CD8-positive, alpha-beta memory T cell (primary cell): ENCODE measurements around the gene MIEF1. TPM values are rescaled to one million over a fixed set of nuclear protein-coding genes. Genes with fewer than 3 reads are reported as not detected.

Experiments used
- CTCF ChIA-PET: fragments of 350-600 bp; sonication (Branson Sonifier 250); formaldehyde crosslinking; loops from one replicate; lab custom pipeline; 2021; ENCODE audit warnings: antibody characterized with exemption; lab: Charles Lee
- POLR2A ChIA-PET: fragments of 350-600 bp; sonication (Branson Sonifier 250); formaldehyde crosslinking; loops from one replicate; lab custom pipeline; 2021; ENCODE audit warnings: antibody characterized with exemption; lab: Charles Lee
- DNase-seq, 5 donors: peaks; one replicate each; pipeline versions ENCODE4 v3.0.0 to v3.0.0-alpha.2; 2020 to 2022; ENCODE audit warnings: mixed read lengths in 1 of 5
- H3K27ac ChIP-seq: one replicate; pipeline ENCODE4 v1.7.0; 2013; ENCODE audit warnings: low read depth, mild to moderate bottlenecking, low read length, moderate library complexity
- H3K27me3 ChIP-seq: 2 replicates; pipeline ENCODE4 v1.7.0; 2013; ENCODE audit warnings: low read length, mild to moderate bottlenecking; ENCODE audit not compliant: insufficient read depth, poor library complexity, severe bottlenecking
- H3K36me3 ChIP-seq: 2 replicates; pipeline ENCODE4 v1.7.0; 2013; ENCODE audit warnings: mild to moderate bottlenecking, low read length, moderate library complexity; ENCODE audit not compliant: insufficient read depth
- H3K4me1 ChIP-seq: 2 replicates; pipeline ENCODE4 v1.7.0; 2013; ENCODE audit warnings: mild to moderate bottlenecking, low read length, moderate library complexity; ENCODE audit not compliant: insufficient read depth
- H3K4me3 ChIP-seq: 2 replicates; pipeline ENCODE4 v1.7.0; 2013; ENCODE audit warnings: mild to moderate bottlenecking, low read length
- H3K9me3 ChIP-seq: 2 replicates; pipeline ENCODE4 v1.7.0; 2013; ENCODE audit warnings: mild to moderate bottlenecking, low read length
- H3K27ac Mint-ChIP-seq, 8 donors: one replicate each; pipeline ENCODE4 v1.8.0; 2020 to 2021; ENCODE audit warnings: mixed read lengths in 8 of 8, mild to moderate bottlenecking in 6 of 8, inconsistent platforms in 3 of 8, moderate library complexity in 3 of 8
- H3K27me3 Mint-ChIP-seq, 2 donors: one replicate each; pipeline ENCODE4 v1.8.0; 2020 to 2021; ENCODE audit warnings: mixed read lengths in 2 of 2, mild to moderate bottlenecking in 1 of 2, moderate library complexity in 1 of 2
- H3K36me3 Mint-ChIP-seq, 3 donors: one replicate each; pipeline ENCODE4 v1.8.0; 2020 to 2021; ENCODE audit warnings: mixed read lengths in 3 of 3, inconsistent platforms in 1 of 3, mild to moderate bottlenecking in 1 of 3
- H3K4me1 Mint-ChIP-seq, 3 donors: one replicate each; pipeline ENCODE4 v1.8.0; 2020 to 2021; ENCODE audit warnings: mixed read lengths in 3 of 3, inconsistent platforms in 1 of 3, mild to moderate bottlenecking in 1 of 3
- H3K4me3 Mint-ChIP-seq, 7 donors: one replicate each; pipeline ENCODE4 v1.8.0; 2020 to 2021; ENCODE audit warnings: mixed read lengths in 7 of 7, mild to moderate bottlenecking in 6 of 7, moderate library complexity in 4 of 7, inconsistent platforms in 2 of 7
- H3K9me3 Mint-ChIP-seq, 5 donors: one replicate each; pipeline ENCODE4 v1.8.0; 2020 to 2022; ENCODE audit warnings: mixed read lengths in 5 of 5, mild to moderate bottlenecking in 3 of 5, moderate library complexity in 2 of 5, inconsistent platforms in 1 of 5
- polyA plus RNA-seq: library from polyadenylated mRNA; unstranded; fragments of 300-500 nt; fragmentation: Illumina TruSeq; gene quantifications from one replicate; pipeline ENCODE4 v1.2.3, GENCODE V29; 2021
- total RNA-seq, 2 experiments: library from RNA; stranded (reverse); gene quantifications; one replicate each; pipeline ENCODE4 v1.2.3, GENCODE V29; 2021

The MIEF1 gene
- total and polyA plus RNA-seq, 3 experiments from 2014 or later, result 29.4 to 60.9 (median 59.9) TPM

DNA sequence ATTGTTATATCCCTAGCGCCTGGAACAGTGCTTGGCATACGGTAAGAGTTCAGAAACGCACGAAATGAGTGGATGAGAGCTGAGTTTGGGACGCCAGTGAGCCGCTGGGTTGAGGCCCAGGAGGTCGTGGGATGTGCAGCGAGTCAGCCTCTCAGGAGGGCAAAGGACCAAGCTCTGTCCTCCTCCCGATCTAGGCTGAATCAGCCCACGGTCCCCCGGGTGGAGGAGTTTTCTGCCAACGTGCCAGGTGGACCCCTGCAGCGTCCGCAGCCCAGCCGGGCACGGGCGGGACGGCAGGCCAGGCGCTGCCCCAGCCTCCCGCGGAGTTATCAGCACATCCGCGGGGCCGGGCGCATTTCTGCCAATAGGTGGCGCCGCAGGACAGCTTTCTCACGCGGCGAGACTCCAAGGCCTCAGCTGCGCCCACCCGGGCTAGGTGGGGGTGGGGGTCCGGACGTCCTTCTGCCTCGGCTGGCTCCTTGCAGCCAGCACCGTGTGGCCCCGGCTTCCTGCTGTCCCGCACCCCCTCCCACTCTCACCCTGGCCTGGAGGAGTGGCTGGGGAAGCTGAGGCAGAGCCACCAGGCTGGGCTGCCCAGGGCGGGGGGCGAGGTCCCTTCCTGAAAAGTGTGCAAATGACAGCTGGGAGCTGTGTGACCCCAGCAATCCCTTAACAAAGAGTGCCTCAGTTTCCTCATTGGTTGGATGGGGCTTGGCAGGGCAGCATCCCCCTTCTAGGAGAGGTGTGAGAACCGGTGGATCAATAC, 32.7 kb downstream of the MIEF1 start:
- no peaks in the 10 kb centered on the region for H3K9me3 Mint-ChIP-seq
- H3K27ac Mint-ChIP-seq, result no peak overlapping the region
- ChIA-PET POLR2A (interaction anchor here (1.0 to 1.2 kb wide), 3 partner anchors 15 to 510 kb away, joined by 3 to 5 read pairs (median 4); partner anchors contain the start of genes ATF4 and RPL3), CTCF (interaction anchor here (0.5 to 5.0 kb wide), 52 partner anchors 8 to 1213 kb away, joined by 3 to 60 read pairs (median 3); partner anchors contain the start of genes MIEF1 and MRTFA)
- H3K4me3 Mint-ChIP-seq, result peak overlapping the region in 1 of 7 donors; percentile 69
- Histone ChIP-seq H3K4me3 (no peak overlapping the region), H3K4me1 (peaks cover 34% of the 10 kb centered on the region), H3K36me3 (peaks cover 12% of the 10 kb centered on the region), H3K9me3 (no peaks in the 10 kb centered on the region), H3K27me3 (no peaks in the 10 kb centered on the region), H3K27ac (no peak overlapping the region)
- peaks cover 27 to 40% (median 39%) of the 10 kb centered on the region in 3 donors for H3K4me1 Mint-ChIP-seq
- peak; percentile 70 to 86 (median 77) for DNase-seq
- H3K27me3 Mint-ChIP-seq, result no peaks in the 10 kb centered on the region
- peaks cover 0 to 26% (median 3%) of the 10 kb centered on the region in 3 donors for H3K36me3 Mint-ChIP-seq

GRCh38 chr22:39535357-39535725, 33.3 kb downstream of the MIEF1 start:
- H3K27me3 ChIP-seq, result no peaks in the 10 kb centered on the region
- H3K9me3 ChIP-seq, result no peaks in the 10 kb centered on the region
- no peak for DNase-seq
- ChIA-PET CTCF (interaction anchor here (0.5 to 5.0 kb wide), 41 partner anchors 9 to 1213 kb away, joined by 3 to 60 read pairs (median 3); partner anchors contain the start of gene MRTFA), POLR2A (interaction anchor here (1.2 kb wide), 2 partner anchors 15 to 509 kb away, joined by 4 to 5 read pairs; partner anchors contain the start of gene ATF4)
- H3K4me1 Mint-ChIP-seq, result peaks cover 23 to 34% (median 34%) of the 10 kb centered on the region in 3 donors
- no peak overlapping the region for H3K4me3 ChIP-seq
- no peaks in the 10 kb centered on the region for H3K9me3 Mint-ChIP-seq
- no peak overlapping the region for H3K27ac ChIP-seq
- no peak overlapping the region for H3K4me3 Mint-ChIP-seq
- no peak overlapping the region for H3K27ac Mint-ChIP-seq
- peaks cover 0 to 21% (median 3%) of the 10 kb centered on the region in 3 donors for H3K36me3 Mint-ChIP-seq
- H3K27me3 Mint-ChIP-seq, result no peaks in the 10 kb centered on the region
- H3K36me3 ChIP-seq, result peaks cover 7% of the 10 kb centered on the region
- H3K4me1 ChIP-seq, result peaks cover 28% of the 10 kb centered on the region

GRCh38 chr22:39535831-39536449, 33.9 kb downstream of the MIEF1 start:
- Mint-ChIP-seq H3K36me3 (peaks cover 0 to 15% (median 3%) of the 10 kb centered on the region in 3 donors), H3K4me3 (no peak overlapping the region), H3K27ac (peak overlapping the region in 1 of 8 donors; percentile 75), H3K9me3 (no peaks in the 10 kb centered on the region), H3K27me3 (peaks cover 0 to 1% of the 10 kb centered on the region in 2 donors), H3K4me1 (peaks cover 18 to 28% (median 28%) of the 10 kb centered on the region in 3 donors)
- Histone ChIP-seq H3K9me3 (no peaks in the 10 kb centered on the region), H3K4me3 (no peak overlapping the region), H3K27me3 (no peaks in the 10 kb centered on the region), H3K27ac (no peak overlapping the region), H3K4me1 (peaks cover 22% of the 10 kb centered on the region), H3K36me3 (peaks cover 4% of the 10 kb centered on the region)
- ChIA-PET POLR2A (interaction anchor here (1.0 kb wide), 1 partner anchor 16 kb away, joined by 4 read pairs; the partner anchor contains the start of gene ATF4), CTCF (interaction anchor here (0.5 to 5.0 kb wide), 11 partner anchors 14 to 1212 kb away, joined by 3 to 60 read pairs (median 10); no protein-coding TSS in a partner anchor)
- no peak for DNase-seq

DNA sequence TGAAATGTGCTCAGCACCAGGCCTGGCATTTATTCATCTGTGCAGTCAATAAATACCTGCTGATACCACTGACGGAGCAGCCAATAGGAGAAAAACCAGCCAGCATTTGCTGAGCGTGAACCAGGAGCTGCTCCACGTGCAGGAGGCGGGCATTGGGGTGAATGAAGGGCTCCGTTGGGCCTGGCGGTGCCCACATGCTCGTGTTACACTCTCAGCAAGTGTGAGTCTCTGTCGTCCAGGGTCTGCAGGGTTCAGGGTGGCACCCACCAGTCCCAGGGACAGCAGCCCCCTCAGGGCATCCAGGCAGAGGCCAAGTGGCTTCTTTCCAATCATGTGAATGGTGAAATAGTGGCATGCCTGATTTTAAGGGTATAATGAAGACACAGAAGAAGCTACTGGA, 34.6 kb downstream of the MIEF1 start:
- peaks cover 0 to 9% (median 0%) of the 10 kb centered on the region in 3 donors for H3K36me3 Mint-ChIP-seq
- H3K9me3 ChIP-seq, result no peaks in the 10 kb centered on the region
- peaks cover 14% of the 10 kb centered on the region for H3K4me1 ChIP-seq
- no peak overlapping the region for H3K4me3 Mint-ChIP-seq
- no peaks in the 10 kb centered on the region for H3K9me3 Mint-ChIP-seq
- H3K27ac ChIP-seq, result no peak overlapping the region
- peaks cover 0 to 1% of the 10 kb centered on the region in 2 donors for H3K27me3 Mint-ChIP-seq
- H3K27me3 ChIP-seq, result no peaks in the 10 kb centered on the region
- no peak overlapping the region for H3K4me3 ChIP-seq
- ChIA-PET POLR2A (interaction anchor here (1.0 kb wide), 1 partner anchor 17 kb away, joined by 4 read pairs; the partner anchor contains the start of gene ATF4), CTCF (interaction anchor here (5.0 kb wide), 1 partner anchor 488 kb away, joined by 60 read pairs; no protein-coding TSS in a partner anchor)
- no peak for DNase-seq
- H3K36me3 ChIP-seq, result no peaks in the 10 kb centered on the region
- H3K27ac Mint-ChIP-seq, result no peak overlapping the region
- peaks cover 10 to 20% (median 20%) of the 10 kb centered on the region in 3 donors for H3K4me1 Mint-ChIP-seq

DNA sequence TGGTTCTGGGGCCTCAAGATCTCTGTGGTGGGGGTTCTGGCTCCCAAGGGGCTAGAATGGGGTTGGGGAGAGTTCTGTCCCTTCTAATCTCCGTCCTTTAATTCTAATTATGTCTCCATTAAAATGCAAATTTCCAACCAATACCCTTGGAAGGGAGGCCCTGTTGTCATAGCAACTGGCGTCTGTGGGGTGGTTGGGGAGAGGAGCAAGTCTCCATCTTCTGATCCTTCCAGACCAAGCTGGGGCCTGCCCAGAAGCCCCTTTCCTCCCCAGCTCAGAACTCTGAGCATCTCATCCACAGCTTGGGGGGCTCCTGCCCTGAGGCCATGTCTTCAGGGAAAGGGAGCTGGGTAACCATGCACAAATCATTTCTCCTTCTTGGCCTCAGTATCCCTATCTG, 35.9 kb downstream of the MIEF1 start:
- H3K27me3 ChIP-seq, result no peaks in the 10 kb centered on the region
- H3K9me3 ChIP-seq, result no peaks in the 10 kb centered on the region
- no peak overlapping the region for H3K27ac ChIP-seq
- no peak for DNase-seq
- no peaks in the 10 kb centered on the region for H3K36me3 ChIP-seq
- H3K4me1 ChIP-seq, result peaks cover 9% of the 10 kb centered on the region
- no peaks in the 10 kb centered on the region for H3K9me3 Mint-ChIP-seq
- no peak overlapping the region for H3K27ac Mint-ChIP-seq
- ChIA-PET POLR2A (no interaction called here), CTCF (interaction anchor here (0.9 to 5.0 kb wide), 3 partner anchors 405 to 535 kb away, joined by 3 to 60 read pairs (median 3); no protein-coding TSS in a partner anchor)
- H3K4me3 Mint-ChIP-seq, result no peak overlapping the region
- H3K27me3 Mint-ChIP-seq, result peaks cover under 1 to 4% of the 10 kb centered on the region in 2 donors
- no peaks in the 10 kb centered on the region for H3K36me3 Mint-ChIP-seq
- peaks cover 1 to 9% (median 9%) of the 10 kb centered on the region in 3 donors for H3K4me1 Mint-ChIP-seq
- no peak overlapping the region for H3K4me3 ChIP-seq

GRCh38 chr22:39543095-39543494, 41.0 kb downstream of the MIEF1 start:
- DNase-seq, result no peak
- no peak overlapping the region for H3K4me3 Mint-ChIP-seq
- H3K36me3 ChIP-seq, result no peaks in the 10 kb centered on the region
- H3K4me1 ChIP-seq, result peaks cover 24% of the 10 kb centered on the region
- H3K9me3 ChIP-seq, result no peaks in the 10 kb centered on the region
- H3K9me3 Mint-ChIP-seq, result no peaks in the 10 kb centered on the region
- CTCF ChIA-PET, result no interaction called here
- H3K27ac ChIP-seq, result no peak overlapping the region
- no peaks in the 10 kb centered on the region for H3K27me3 ChIP-seq
- H3K27me3 Mint-ChIP-seq, result peaks cover 18 to 34% of the 10 kb centered on the region in 2 donors
- H3K36me3 Mint-ChIP-seq, result peaks cover 0 to 4% (median 2%) of the 10 kb centered on the region in 3 donors
- no peak overlapping the region for H3K27ac Mint-ChIP-seq
- H3K4me1 Mint-ChIP-seq, result peaks cover 20 to 29% (median 26%) of the 10 kb centered on the region in 3 donors
- POLR2A ChIA-PET, result no interaction called here
- no peak overlapping the region for H3K4me3 ChIP-seq

DNA sequence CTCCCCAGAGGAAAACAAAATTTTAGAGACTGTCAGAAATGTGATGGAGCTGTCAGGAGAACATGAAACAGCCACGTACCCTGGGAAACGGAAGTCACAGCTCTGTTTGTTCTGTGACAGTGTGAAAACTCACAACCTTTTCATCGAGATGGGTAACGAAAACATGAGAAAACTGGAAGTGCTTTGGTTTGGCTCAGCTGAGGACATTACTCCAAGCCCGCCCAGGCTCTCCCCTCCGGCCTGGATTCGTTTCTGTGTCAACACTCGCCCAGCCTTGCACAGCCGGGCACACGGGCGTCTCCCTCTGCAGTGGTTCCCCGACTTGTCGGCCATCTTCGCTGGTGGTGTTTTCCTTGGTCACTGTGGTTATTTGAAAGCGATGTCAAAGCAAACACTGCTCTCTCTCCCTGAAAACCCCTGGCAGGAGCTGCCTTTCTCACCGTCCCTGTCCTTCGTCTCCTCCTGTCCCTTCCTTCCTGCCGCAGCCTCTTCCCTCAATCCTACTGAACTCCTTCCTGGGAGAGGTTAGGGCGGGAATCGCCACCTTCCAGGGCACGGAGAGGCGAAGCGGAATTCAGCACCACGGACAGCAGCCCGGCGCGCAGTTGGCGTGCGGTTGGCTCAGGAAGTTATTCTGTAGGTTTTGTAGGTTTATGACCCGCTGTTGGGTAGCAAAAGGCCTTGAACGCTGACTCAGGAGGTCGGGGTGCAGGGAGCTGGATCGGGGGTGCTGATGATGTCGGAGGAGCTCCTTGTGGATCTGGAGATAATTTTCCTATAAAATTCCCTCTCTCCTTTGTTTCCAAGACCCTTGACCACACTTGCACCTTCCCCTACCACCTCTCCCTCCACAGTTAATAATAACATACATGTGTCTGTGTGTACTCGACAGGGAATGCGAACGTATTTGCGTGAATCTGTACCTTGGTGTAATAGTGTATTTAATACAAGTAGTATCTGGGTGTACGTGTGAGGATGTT, 43.6 kb downstream of the MIEF1 start:
- ChIA-PET CTCF (interaction anchor here (1.1 to 2.3 kb wide), 3 partner anchors 11 to 479 kb away, joined by 3 to 14 read pairs (median 9); no protein-coding TSS in a partner anchor), POLR2A (no interaction called here)
- peaks cover 0 to 4% (median 2%) of the 10 kb centered on the region in 3 donors for H3K36me3 Mint-ChIP-seq
- no peaks in the 10 kb centered on the region for H3K9me3 Mint-ChIP-seq
- peaks cover 20 to 29% (median 26%) of the 10 kb centered on the region in 3 donors for H3K4me1 Mint-ChIP-seq
- H3K4me1 ChIP-seq, result peaks cover 24% of the 10 kb centered on the region
- no peak overlapping the region for H3K27ac ChIP-seq
- peaks cover 33 to 47% of the 10 kb centered on the region in 2 donors for H3K27me3 Mint-ChIP-seq
- peak overlapping the region; percentile 27 for H3K4me3 ChIP-seq
- peak; percentile 48 to 73 (median 51) for DNase-seq
- peak overlapping the region; percentile 11 to 87 (median 75) for H3K4me3 Mint-ChIP-seq
- peak overlapping the region in 3 of 8 donors; percentile 16 to 65 (median 37) for H3K27ac Mint-ChIP-seq
- no peaks in the 10 kb centered on the region for H3K9me3 ChIP-seq
- H3K36me3 ChIP-seq, result no peaks in the 10 kb centered on the region
- H3K27me3 ChIP-seq, result no peaks in the 10 kb centered on the region
